ENCODE data around the gene PCDHGB4. TPM values are rescaled to one million over a fixed set of nuclear protein-coding genes. Genes with fewer than 3 reads are reported as not detected.
"Not testable (repeated sequence)": the region's sequence is repeated elsewhere in the genome, so short reads cannot be mapped to it uniquely, and the experiment has no call there.

The PCDHGB4 gene
- total RNA-seq, 4 donors from 2014 or later, result 5.2 to 8.9 (median 8.4) TPM

DNA sequence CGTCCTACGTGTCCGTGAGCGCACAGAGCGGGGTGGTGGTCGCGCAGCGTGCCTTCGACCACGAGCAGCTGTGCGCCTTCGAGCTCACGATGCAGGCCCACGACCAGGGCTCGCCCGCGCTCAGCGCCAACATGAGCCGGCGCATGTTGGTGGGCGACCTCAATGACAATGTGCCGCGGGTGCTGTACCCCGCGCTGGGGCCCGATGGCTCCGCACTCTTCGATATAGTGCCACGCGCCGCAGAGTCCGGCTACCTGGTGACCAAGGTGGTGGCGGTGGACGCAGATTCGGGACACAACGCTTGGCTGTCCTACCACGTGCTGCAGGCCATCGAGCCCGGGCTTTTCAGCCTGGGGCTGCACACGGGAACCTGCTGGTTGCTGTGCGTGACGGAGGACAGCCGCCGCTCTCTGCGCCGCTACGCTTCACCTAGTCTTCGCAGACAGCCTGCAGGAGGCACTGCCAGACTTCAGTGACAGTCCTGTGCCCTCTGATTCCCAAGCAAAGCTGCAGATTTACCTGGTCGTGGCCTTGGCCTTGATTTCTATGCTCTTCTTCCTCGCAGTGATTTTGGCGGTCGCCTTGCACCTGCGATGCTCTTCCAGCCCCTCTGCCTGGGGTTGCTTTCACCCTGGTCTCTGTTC, 40.4 kb downstream of the PCDHGB4 start:
- H3K4me3 ChIP-seq (ENCODE audit: low read depth, poor library complexity, severe bottlenecking), result no peak overlapping the region
- TF ChIP-seq CTCF (IDR thresholded peaks at IDR 0.05), result no peak
- TF ChIP-seq POLR2A (IDR thresholded peaks at IDR 0.05), result no peak
- WGBS, 2 donors, result 46 to 47% methylated on average over 44 to 53 of the region's 53 CpGs
- DNase-seq (ENCODE audit: low spot score in 2 of 2), result no peak
- intact Hi-C loops (cut with DNase I; ENCODE audit: low total_unique reads), result no loop called here

- WGBS, 2 donors, result 11 to 14% methylated on average over 32 to 33 of the region's 33 CpGs
- TF ChIP-seq POLR2A (IDR thresholded peaks at IDR 0.05) (no peak), CTCF (IDR thresholded peaks at IDR 0.05) (no peak)
- no peak within 1 kb of the TSS for H3K4me3 ChIP-seq (ENCODE audit: low read depth, poor library complexity, severe bottlenecking)
- no peak for DNase-seq (ENCODE audit: low spot score in 2 of 2)
- intact Hi-C loops (cut with DNase I; ENCODE audit: low total_unique reads), result no loop called here
These were observed 43.0 kb downstream of the PCDHGB4 start, which contains the start of gene PCDHGA12 for GRCh38 chr5:141430332-141431113. PCDHGA12 (plus strand) TSS chr5:141430507; CDS start chr5:141430760, 253 bp downstream.

DNA sequence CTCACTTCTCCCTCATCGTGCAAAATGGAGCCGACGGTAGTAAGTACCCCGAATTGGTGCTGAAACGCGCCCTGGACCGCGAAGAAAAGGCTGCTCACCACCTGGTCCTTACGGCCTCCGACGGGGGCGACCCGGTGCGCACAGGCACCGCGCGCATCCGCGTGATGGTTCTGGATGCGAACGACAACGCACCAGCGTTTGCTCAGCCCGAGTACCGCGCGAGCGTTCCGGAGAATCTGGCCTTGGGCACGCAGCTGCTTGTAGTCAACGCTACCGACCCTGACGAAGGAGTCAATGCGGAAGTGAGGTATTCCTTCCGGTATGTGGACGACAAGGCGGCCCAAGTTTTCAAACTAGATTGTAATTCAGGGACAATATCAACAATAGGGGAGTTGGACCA, 43.8 kb downstream of the PCDHGB4 start:
- WGBS, 2 donors, result 19 to 23% methylated on average over 37 of the region's 37 CpGs
- no peak for TF ChIP-seq POLR2A (IDR thresholded peaks at IDR 0.05)
- no peak for TF ChIP-seq CTCF (IDR thresholded peaks at IDR 0.05)
- intact Hi-C loops (cut with DNase I; ENCODE audit: low total_unique reads), result no loop called here
- no peak overlapping the region for H3K4me3 ChIP-seq (ENCODE audit: low read depth, poor library complexity, severe bottlenecking)
- no peak for DNase-seq (ENCODE audit: low spot score in 2 of 2)

DNA sequence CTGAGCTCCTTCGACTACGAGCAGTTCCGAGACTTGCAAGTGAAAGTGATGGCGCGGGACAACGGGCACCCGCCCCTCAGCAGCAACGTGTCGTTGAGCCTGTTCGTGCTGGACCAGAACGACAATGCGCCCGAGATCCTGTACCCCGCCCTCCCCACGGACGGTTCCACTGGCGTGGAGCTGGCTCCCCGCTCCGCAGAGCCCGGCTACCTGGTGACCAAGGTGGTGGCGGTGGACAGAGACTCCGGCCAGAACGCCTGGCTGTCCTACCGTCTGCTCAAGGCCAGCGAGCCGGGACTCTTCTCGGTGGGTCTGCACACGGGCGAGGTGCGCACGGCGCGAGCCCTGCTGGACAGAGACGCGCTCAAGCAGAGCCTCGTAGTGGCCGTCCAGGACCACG, 44.8 kb downstream of the PCDHGB4 start:
- DNase-seq (ENCODE audit: low spot score in 2 of 2); intact Hi-C loops (cut with DNase I; ENCODE audit: low total_unique reads); H3K4me3 ChIP-seq (ENCODE audit: low read depth, poor library complexity, severe bottlenecking): not testable (repeated sequence)
- 31 to 35% methylated on average over 18 to 19 of the region's 38 CpGs for WGBS, 2 donors

DNA sequence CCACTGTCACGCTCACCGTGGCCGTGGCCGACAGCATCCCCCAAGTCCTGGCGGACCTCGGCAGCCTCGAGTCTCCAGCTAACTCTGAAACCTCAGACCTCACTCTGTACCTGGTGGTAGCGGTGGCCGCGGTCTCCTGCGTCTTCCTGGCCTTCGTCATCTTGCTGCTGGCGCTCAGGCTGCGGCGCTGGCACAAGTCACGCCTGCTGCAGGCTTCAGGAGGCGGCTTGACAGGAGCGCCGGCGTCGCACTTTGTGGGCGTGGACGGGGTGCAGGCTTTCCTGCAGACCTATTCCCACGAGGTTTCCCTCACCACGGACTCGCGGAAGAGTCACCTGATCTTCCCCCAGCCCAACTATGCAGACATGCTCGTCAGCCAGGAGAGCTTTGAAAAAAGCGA, 45.2 kb downstream of the PCDHGB4 start:
- 27 to 28% methylated on average over 25 to 27 of the region's 29 CpGs for WGBS, 2 donors
- intact Hi-C loops (cut with DNase I; ENCODE audit: low total_unique reads); H3K4me3 ChIP-seq (ENCODE audit: low read depth, poor library complexity, severe bottlenecking); DNase-seq (ENCODE audit: low spot score in 2 of 2): not testable (repeated sequence)

- TF ChIP-seq CTCF (IDR thresholded peaks at IDR 0.05), result no peak
- DNase-seq (ENCODE audit: low spot score in 2 of 2), result no peak
- 86 to 88% methylated on average over 2 of the region's 2 CpGs for WGBS, 2 donors
- H3K4me3 ChIP-seq (ENCODE audit: low read depth, poor library complexity, severe bottlenecking), result no peak overlapping the region
- intact Hi-C loops (cut with DNase I; ENCODE audit: low total_unique reads), result no loop called here
These were observed 46.5 kb downstream of the PCDHGB4 start for GRCh38 chr5:141434006-141434405.
